NCI-H2171 (cell line): Measurements from ENCODE around the gene ADD1.

Experiments used
- DNase-seq: peaks from one replicate; lab custom pipeline; 2025; lab: John Stamatoyannopoulos, UW

Gene ADD1

DNA sequence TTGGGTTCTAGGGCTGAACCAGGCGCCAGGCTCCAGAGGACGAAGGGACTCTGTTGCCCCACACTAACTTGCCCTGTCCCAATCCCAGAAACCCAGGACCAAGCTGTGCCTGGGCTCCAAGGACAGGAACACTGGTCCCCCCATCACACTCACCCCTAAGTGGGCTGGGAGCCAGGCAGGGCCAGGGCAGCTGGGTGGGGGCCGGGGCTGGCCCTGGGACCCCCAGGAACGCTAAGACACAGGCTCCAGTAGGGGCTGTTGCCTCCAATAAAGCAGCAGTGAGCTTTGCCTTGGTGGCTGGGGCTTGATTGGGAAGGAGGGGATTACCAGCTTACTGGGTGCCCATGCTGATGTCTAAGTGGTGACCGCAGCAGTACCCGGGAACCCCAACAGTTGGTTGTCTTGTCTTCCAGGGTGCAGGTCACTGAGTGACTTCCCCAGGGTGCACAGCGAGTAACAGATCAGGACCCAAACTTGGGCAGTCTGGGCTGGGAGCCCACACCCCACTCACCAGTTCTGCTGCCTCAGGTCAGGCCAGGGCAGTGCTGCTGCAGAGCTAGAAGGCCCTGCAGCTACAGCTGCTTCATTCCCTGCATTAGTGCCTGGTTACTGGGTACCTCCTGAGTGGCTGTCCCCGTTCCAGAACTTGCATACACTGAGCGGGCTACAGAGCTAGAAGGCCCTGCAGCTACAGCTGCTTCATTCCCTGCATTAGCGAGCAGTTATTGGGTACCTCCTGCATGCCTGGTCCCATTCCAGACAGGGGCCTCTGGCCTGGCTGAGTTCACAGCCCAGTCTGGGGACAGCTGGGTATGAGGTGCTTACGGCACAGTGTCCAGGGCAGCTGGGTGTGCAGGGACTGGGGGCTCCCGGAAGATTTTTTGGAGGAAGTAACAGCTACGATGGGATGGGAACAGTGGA is 9.4 kb upstream of the ADD1 start:
- DNase-seq: no peak

DNA sequence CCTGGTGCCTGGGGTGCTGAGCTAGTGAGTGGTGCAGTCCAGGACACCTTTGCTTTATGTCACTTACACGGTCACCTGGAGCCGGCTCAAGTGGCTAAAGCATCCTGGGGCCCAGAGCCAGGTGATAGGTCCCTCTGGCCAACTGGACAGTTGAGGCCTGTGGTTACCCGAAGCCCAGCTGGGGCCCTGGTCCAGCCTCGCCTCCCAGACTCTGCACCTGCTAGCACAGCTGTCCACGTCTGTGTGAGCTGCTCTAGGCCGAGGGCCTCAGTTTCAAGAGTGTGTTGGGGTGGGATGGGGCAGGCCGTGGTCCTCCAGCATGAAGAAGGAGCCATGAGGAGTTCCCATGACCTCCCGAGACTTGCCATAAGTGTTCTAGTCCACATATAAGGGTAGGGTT is 7.7 kb upstream of the ADD1 start:
- no peak for DNase-seq

DNA sequence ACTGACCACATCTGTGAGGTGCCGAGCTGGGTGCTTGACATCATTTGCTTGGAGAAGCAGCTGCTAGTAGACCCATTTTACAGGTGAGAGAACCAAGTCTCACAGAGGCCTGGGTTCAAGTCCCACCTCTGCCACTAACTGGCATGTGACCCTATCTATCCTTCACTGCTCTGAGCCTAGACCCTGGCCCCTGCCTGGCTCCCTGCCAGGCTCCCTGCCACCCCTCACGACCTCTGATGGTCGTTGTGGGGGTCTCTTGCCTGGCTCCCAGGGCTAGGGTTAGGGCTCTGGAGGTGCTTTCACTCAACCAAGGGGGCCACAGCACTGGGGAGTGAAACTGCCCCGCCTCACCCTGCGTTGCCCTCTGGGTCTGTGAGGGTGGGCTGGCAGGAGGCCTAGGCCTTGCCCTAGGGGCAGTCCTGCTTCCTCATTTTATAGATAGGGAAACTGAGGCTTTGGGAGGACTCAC is 7.2 kb upstream of the ADD1 start:
- no peak for DNase-seq

DNA sequence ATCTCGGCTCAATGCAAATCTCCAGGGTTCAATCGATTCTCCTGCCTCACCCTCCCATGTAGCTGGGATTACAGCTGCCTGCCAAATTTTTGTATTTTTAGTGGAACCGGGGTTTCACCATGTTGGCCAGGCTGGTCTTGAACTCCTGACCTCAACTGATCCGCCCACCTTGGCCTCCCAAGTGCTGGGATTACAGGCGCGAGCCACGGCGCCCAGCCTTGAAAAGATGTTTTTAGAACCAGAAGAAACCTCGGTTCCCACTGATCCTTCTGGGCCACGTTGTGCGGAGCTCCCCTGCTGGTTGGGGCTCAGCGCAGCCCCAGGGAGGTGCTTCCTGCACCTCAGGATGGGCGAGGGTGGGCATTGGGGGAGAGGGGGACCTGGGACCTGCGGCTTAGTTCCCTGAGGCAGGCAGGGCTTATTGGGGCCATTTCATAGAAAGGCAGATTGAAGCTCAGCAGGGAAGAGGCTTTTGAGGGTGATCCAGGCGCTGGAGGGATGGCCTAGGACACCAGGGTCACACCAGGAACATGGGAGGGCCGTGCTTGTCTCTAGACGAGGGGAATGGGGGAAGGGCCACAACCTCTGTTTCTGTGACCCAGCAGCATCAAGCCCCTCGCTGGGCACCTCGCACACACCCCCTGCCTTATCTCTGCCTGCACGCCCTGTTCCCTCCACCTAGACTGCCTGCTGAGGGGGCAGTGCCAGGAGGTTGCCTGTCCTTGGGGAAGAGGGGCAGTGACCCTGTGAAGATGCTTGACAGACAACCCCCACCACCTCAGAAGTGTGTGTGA is 6.3 kb upstream of the ADD1 start:
- no peak for DNase-seq

DNA sequence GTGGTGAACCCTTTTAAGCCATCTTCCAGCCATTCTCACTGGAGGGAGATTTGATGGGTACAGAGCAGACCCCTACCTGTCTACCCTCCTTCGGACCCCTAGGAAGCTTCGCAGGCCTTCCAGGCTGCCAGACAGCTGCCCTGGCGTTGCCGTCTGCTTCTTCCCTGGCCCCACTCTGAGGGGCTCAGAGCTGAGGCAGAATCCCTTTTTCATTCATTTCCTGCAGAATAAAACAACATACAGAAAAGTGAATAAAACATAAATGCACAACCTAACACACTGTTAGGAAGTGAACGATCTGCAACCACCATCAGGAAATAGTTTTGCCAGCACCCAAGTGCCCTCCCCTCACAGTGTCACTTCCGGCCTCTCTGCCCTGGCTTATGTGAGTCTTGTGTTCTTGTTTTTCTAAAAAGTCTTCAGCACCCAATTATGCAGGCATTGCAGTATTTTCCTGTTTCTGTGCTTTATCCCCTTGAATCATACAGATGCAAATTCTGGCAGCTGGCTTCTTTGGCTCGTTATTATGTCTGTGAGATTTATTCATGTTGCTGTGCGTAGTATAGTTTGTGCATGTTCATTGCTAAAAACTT is 5.6 kb upstream of the ADD1 start:
- DNase-seq: no peak

DNA sequence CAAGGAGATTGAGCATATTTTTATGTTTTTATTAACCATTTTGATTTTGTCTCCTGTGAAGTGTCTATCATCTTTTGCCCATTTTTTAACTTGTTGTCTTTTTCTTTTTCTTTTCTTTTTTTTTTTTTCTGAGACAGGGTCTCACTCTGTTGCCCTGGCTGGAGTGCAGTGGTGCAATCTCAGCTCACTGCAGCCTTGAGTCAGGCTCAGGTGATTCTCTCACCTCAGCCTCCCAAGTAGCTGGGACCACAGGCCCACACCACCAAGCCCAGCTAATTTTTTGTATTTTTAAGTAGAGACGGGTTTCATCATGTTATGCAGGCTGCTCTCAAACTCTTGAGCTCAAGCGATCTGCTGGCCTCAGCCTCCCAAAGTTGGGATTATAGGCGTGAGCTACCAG is 4.6 kb upstream of the ADD1 start:
- no peak for DNase-seq

DNA sequence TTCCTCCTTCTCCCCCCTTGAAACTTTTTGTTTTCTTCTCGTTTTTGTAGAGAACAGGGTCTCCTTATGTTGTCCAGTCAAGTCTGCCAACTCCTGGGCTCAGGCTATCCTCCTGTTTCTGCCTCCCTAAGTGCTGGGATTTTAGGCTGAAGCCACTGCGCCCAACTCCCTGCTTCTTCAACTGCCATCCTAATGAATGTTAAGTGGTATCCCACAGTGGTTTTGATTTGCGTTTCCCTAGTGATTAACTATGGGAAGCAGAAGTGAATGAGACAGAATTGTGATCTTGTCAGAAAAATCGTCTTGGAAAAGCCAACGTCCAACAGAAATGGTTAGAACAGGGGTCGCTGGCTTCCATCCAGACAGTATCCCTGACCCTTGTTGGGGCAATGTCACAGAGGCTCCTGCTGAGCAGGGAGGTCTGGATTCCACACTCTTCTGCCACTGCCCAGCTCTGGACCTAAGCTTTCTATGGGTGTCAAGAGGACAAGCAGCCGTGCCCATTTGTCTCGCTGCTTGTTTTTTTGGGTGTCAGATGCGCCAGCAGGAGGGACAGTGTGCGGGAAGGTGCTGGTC is 869 bp upstream of the ADD1 start:
- no peak for DNase-seq

DNA sequence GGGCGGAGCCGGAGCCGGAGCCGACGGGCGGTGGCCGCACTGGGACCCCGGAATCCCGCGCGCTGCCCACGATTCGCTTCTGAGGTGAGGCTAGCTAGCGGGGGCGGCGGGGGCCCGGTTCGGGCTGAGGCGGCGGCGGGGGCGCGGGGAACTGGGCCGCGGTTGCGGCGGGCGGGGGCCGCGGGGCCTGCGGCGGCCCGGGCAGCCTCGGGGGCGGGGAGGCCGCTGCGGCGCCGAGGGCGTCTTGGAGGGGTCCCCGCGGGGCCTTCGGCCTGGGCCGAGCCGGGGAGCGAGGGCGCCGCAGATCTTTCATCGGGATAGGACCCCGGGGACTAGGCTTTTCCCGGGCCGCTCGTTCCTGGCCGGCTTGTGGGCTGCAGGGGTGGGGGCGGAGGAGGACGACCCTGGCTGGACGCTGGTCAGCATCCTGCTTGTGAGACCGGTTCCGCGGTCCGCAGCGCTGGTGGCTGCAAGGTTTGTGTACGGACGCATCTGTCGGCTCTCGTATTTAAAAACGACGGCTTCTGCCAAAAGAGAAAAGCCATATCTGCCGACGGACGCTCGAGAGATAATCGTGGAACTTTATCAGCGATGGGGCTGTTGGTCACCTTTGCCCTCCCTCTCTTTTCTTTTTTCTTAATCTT is 419 bp downstream of the ADD1 start:
- DNase-seq: no peak

DNA sequence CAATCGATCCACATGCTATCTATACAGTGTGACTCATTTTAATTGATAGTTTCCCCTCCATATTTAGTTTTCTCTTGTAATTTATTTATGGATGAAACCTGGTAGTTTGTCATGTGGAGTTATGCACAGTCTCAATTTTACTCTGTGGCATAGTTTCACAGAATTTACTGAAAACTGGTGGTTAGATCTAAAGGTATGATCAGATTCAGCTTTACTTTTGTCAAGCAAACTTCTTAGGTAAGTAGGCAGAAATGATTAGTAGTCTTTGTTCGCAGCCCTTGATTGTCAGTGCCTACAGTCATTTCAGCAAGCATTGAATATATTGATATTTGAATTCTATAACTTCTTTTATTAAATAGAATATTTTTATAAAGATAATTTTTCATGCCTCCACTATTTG is 2.5 kb downstream of the ADD1 start:
- no peak for DNase-seq

DNA sequence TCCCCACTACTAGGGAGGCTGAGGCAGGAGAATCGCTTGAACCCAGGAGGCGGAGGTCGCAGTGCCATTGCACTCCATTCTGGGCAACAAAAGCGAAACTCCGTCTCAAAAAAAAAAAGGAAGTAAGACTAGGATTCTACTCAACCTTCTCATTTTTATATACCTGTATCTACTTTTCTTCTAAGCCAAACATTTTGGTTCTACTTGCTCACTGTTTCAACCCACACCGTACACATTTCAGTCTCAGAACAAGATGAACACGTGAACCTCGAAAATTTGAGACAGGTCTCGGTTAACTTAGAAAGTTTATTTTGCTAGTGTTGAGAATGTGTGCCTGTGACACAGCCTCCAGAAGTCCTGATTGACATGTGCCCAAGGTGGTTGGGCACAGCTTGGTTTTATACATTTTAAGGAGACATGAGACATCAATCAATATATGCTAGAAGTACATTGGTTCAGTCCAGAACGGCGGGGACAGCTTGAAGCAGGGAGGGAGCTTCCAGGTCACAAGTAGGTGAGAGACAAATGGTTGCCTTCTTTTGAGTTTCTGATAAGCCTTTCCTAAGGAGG is 3.7 kb downstream of the ADD1 start:
- no peak for DNase-seq

DNA sequence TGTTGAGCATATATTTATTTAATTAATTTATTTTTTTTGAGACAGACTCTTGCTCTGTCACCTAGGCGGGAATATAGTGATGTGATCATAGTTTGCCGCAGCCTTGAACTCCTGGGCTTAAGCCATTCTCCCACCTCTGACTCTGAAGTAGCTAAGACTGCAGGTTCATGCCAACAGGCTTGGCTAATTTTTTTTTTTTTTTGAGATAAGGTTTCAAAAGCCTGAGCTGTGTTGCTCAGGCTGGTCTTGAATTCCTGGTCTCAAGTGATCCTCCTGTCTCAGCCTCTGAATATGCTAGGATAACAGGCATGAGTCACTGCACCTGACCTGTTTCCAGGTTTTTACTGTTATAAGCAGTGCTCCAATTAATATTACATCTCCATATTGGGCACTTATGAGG is 4.8 kb downstream of the ADD1 start:
- no peak for DNase-seq

DNA sequence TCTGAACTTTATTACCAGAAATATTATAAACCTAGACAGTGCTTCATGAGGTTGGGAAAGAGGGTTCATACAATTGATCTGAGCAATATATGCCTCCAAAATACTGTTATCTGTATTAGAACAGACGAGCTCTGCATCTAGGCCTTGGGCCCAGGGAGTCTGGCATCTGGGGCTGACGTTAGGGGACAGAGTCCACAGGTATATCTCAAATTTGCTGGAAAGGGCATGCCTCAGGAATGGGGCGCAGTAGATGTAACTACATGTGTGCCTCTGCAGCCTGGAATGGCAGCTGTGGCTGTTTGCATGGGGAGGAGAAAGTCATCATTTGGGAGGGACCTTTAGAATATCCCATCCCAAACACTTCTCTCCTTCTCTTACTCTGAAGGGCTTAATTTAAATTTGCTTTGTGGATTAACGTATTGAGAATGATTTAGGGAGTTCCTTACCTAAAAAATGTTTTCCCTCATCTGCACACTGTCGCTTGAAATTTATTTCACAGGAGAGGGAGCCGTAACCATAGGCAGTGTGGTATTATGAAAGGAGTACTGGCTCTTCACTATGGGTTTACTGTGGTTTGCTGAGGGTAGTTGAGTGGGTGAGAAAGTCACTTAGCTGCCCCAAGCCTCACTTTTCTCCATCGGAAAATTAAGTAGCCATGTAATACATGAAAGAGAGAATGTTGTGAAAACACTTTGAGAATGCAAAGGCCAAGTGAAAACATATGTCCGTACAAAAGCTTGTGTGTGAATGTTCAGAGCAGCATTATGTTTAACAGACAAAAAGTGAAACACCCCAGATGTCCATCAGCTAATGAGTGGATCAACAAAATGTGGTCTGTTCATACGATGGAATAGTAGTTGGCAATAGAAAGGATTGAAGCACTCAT is 5.9 kb downstream of the ADD1 start:
- no peak for DNase-seq

DNA sequence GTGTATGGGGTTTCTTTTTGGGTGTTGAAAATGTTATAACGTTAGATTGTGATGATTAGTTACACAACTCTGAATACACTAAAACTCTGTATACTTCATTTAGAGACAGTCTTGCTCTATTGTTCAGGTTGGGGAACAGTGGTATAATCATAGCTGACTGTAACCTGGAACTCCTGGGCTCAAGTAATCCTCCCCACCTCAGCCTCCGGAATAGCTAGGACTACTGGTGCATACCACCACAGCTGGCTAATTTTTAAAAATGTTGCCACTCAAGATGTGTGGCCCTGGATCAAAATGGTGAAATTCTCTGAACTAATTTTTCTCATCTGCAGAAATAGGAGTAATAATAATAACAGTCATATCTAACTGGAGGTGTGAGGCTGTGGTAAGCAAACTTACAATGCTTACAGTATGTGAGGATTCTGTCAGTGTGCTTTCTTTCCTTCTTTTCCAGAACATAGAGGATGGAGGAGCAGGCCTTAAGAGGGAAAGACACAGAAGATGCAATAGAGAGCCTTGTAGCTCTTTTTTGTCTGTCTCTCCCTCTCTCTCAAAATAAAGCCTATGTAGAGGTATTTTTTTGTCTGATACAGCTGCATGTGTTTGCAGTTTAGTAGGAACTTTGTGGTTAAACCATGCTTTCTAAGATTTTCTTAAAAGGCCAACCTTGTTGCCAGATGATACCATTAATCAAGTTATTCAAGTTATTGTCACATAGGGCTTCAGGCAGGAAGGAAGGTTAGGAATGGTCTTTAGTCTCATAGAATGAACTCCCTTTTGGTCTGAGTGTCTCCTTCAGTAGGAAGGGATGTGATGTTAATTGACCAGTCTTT is 7.5 kb downstream of the ADD1 start:
- no peak for DNase-seq

DNA sequence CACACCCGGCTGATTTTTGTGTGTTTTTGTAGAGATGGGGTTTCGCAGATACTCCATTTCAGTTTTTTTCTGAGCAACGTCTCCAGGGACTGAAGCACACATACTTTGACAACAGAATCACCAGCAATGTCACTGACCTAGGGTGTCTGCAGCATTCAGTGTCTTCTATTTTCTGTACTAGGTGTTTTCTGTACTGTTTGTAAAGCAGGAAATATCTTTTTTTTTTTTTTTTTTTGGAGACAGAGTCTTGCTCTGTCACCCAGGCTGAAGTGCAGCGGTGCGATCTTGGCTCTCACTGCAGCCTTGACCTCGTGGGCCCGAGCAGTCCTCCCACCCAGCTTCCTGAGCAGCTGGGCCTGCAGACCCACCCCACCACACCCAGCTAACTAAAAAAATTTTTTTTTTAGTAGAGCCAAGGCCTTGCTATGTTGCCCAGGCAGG is 8.9 kb downstream of the ADD1 start:
- DNase-seq: no peak

DNA sequence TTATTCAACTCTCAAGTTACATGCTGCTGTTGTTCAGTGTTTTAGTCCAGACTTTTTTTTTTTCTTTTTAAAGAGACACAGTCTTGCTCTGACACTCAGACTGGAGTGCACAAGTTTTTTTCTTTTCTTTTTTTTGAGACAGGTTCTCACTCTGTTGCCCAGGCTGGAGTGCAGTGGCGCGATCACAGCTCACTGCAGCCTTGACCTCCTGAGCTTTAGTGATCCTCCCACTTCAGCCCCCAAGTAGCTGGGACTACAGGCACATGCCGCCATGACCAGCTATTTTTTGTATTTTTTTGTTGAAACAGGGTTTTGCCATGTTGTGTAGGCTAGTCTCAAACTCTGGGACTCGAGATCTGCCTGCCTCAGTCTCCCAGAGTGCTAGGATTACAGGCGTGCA is 11.9 kb downstream of the ADD1 start:
- DNase-seq: no peak

DNA sequence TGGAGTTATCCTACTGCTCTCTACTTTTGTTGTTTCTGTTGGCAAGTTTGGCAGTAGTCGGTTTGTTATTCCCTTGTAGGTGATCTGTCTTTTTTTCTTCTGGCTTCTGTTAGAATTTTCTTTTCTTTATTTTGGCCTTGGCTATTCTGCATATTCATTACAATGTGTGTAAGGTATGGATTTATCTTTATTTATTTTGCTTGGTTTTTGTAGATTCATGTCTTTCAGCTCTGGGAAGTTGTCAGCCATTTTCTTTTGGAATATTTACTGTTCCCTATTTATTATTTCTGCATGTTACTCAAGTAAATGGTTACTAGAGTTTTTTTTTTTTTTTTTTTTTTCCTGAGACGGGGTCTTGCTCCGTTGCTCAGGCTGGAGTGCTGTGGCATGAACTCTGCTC is 12.6 kb downstream of the ADD1 start:
- no peak for DNase-seq

DNA sequence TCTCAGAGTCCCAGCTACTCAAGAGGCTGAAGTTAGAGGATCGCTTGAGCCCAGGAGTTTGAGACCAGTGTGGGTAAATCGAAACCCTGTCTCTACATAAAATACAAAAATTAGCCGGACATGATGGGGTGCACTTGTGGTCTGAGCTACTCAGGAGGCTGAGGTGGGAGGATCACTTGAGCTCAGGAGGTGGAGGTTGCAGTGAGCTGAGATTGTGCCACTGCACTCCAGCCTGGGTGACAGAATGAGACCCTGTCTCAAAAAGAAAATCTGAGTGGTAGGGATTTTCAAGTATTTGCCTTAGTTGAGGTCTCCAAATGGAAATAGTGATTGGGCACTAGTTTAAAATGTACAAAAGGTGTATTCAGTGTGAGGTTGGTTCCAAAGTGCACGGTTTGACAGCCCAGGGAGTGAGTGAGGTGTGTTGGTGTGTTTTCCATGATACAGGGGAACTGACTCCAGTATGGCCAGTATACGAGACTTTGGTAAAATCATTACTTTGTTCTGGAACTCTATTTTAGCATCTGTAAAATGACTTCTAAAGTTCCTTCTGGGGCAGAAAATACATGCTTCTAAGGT is 13.8 kb downstream of the ADD1 start:
- no peak for DNase-seq

DNA sequence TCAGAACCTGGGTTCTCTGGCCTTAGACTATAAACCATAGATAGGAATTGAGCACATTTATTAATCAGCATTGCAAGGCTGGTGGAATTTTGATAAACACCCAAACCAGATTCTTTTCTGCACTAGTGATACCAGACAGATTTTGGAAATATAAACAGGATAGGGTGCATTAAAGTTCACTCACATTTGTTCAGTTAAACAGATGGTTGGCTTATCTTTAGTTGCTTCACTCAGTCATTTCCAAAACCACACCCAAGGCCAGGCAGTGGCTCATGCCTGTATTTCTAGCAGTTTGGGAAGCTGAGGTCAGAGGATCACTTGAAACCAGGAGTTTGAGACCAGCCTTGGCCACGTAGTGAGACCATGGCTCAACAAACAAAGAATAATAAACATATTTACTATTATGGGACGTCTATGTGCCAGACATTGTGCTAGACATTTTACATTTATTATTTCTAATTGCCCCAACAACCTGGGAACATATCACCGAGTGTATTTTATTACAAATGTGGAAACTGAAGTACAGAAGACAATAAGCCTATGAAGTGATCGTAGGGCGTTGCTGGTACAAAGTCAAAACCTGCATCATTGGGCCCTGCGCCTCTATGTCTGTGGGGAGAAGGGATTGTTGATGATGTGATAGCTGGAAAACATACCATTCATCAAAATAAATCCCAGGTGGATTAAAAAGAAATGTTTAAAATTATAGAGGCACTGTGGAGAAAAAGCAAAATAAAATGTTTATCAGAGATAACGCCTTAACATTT is 15.0 kb downstream of the ADD1 start:
- no peak for DNase-seq
